ENCODE results near the gene NEUROG2.
A peak's percentile ranks its signal among the peaks of the same experiment; 100 is the strongest.

Gene NEUROG2

DNA sequence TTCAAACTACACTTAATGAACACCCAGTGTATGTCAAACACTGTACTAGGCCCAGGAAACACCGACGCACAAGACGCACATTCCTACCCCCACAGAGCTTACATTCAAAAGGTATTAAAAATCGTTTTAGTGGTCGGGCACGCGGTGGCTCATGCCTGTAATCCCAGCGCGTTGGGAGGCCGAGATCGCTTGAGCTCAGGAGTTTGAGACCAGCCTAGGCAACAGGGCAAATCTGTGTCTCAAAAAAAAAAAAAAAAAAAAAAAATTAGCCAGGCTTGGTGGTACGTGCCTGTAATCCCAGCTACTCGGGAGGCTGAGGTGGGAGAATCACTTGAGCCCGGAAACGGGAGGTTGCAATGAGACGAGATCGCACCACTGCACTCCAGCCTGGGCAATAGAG, 6.5 kb upstream of the NEUROG2 start:
- DNase-seq: peak in 1 of 10 donors; percentile 57
- intact Hi-C loops (cut with DNase I): loop anchor here (5.0 kb wide), 1 partner anchor 195 kb away; no protein-coding TSS in a partner anchor

DNA sequence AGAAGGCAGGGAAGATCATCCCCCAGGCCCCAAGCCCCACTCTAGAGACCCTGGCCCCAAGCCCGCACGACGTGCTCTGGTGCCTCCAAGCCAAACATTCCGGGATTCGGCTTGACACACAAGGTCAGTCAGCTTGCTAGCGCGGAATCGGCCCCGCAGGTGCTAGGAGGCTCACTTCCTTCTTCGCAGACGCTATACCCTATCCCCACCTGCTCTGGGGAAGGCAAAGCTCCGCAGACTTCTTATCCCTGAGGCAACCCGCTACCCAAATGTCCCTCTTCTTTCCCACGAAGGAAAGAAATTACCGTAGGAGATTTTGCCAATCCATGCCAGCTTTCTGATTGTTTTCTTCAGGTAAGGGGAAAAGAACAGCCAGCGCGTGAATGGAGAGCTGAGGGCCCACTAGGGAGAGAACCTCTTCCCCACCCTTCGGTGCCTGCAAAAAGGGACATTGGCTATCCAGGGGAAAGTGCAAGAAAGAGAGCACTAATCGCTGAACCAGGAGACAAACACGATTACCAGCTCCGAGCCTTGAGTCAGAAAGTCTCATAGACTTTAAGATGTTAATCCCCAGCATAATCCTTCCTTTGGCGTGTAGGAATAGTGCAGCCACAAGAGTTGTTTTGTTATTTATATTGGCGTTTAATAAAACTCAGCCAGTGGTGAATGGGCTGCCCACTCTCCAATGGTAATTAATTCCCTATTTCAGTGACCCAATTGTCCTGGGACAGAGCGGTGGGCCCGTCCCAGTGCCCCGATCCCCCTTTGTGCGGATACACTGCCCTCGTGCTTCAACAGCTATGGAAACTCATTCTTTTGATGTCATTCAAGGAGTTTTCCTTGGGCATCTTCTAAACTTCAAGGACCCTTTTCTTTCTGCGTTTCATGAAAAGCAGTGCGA, 5.4 kb upstream of the NEUROG2 start:
- intact Hi-C loops (cut with DNase I): loop anchor here (5.0 kb wide), 1 partner anchor 194 kb away; no protein-coding TSS in a partner anchor
- DNase-seq: no peak

DNA sequence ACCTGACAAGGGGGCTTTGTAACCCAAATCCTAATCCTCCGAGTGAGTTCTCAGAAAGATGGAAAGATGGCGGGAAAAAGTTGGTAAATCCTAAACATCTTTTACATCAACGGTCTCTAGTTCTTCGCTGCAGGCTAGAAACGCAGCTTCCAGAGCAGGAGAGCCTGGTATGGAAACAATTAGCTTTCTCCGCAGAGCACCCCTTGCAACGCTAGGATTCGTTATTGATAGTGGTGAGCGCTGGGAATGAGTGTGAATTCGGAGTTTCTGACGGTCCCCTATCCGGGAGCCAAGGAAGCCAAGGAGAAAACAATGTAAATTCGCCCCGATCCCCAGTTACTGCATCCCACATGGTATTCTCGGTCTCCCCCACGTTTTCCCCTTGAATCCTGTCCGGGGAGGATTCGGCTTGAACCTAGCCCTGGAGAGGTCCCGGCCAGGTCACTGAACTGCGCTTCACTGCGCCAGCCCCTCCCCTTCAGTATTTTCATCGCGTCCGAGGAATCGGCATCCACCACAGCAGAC, 4.7 kb upstream of the NEUROG2 start:
- no peak for DNase-seq
- intact Hi-C loops (cut with DNase I): loop anchor here (5.0 kb wide), 1 partner anchor 193 kb away; no protein-coding TSS in a partner anchor

DNA sequence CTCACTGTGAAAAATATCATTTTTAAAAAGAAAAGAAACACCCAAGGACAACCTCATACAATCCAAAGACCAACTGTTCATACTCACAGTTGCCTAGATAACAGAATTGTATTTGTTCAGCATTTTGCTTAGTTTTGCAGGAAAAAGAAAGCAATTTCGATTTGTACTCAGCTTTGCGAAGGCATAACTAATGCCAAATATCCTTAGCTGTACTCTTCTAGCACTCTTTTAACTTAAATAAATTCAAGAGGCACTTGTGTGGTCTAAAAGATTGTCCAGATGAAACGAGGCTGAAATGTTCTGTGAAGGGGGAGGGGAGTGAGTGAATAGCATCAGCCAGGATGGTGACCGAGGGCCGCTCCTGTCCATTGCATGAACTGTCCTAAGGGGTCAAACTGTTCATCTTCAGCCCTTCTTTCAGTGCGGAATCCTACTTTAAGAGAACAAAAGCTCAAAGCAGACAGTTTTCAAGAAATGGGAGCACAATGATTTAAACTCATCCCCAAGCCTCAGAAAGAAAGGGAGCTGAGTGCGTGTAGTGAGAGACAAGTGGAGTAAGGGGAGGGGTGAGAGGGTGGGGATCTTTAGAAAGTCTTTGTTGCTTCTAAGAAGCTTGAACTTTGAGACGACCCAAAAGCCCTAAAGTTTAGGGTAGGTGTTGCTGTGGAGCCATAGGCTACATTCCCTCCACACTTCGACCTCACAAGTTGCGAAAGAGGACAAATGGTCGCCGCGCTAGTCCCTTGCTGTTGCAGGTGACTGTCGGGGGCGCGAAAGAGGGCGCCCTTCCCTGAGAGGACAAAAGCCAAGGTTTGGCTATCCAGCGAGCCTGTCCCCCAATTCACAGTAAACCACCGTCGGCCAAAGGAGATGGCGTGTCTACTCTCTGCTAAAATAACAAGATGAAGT, 4.0 kb upstream of the NEUROG2 start:
- intact Hi-C loops (cut with DNase I): loop anchor here (5.0 kb wide), 1 partner anchor 193 kb away; no protein-coding TSS in a partner anchor

DNA sequence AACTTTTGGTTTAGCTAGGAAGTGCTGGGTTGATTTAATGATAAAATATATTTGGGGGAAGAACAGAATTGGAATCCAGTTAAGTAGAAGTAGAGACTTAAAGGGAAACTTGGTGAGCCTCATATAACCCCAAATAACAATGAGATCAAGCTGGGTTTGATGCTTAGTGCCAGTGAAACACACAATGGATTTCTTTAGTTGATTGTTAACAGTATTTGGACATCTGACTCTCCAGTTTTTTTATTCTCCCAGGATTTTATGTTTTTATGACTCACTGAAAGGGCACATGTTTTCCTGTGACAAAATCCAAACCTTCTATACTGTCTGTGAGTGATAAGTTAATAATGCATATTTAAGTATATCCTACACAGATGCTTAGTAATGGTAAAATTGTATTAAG, 2.7 kb upstream of the NEUROG2 start:
- intact Hi-C loops (cut with DNase I): no loop called here
- no peak for DNase-seq

More for the DNA sequence above, 4.0 kb upstream of the NEUROG2 start:
- DNase-seq: no peak

DNA sequence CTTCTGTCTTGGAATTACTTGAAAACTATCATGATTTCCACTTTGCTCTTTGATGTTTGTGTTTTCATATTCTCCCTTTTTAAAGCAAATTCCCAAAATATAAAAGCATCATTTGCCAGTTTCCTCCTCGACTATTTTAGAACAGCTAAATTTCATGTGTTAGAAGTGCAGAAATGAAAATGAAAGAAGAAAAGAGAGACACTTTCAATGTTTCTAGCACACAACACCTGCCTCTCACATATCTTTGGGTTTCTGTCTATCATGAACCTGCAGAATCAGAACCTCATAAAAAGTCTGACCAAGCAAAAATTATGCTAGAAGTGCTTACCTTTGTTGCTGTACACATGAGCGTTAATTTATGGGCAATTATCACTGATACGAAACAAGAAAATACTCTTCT, 1.9 kb upstream of the NEUROG2 start:
- intact Hi-C loops (cut with DNase I): no loop called here

DNA sequence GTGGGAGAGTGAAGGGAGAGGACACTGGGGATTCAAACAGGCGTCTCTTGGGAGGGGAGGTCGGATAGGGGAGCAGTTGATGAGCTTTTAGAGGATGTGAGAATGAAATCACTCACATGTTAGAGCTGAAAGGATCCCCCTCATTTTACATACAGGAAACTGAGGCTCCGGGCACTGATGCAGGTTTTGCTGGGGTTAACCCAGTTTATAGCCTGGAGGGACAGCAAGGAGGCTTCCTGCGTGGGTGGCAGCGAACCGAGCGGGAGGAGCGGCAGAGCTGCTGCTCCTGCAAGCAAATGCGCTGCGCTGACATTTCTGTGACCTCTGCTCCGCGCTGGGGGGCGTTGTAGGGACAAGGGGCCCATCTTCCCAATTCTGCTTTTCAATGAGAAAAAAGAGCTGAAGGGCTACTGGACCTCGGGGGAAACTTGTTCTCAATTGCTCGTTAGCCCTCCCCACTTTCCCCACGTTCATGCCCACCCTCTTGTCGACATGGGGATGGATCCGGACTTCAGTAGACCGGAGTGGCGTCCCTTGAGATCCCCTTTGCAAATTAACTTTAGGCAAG, 1.2 kb upstream of the NEUROG2 start:
- intact Hi-C loops (cut with DNase I): no loop called here
- no peak for DNase-seq

More for the DNA sequence above, 1.9 kb upstream of the NEUROG2 start:
- DNase-seq: no peak

DNA sequence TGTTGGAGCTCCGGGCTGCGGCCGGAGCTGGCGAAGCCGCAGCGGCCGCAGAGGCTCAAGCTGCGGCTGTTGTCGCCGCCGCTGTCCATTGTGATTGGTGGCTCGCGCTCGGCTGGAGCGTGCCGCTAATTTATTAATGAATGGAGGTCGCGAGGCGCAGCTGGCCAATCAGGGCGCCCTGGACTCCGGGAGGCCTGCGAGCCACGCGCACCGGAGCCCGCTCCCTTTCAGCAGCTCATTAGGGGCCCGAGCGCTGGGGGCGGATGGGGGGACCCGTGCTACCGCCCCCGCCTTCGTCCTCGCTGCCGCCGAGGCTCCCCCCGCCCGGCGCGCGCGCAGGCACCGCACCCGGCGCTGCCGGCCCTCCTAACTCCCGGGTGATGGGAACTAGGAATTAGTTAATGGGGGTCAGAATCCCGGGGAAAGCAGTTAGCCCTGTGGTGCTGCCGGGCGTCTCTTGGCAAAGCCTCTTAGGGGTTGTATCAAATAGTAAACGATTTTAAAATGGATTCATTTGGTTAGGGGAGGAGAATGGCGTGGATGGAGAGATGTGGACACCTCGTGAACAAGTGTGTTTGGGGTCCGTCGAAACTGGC, 589 bp upstream of the NEUROG2 start:
- no peak for DNase-seq
- intact Hi-C loops (cut with DNase I): no loop called here

DNA sequence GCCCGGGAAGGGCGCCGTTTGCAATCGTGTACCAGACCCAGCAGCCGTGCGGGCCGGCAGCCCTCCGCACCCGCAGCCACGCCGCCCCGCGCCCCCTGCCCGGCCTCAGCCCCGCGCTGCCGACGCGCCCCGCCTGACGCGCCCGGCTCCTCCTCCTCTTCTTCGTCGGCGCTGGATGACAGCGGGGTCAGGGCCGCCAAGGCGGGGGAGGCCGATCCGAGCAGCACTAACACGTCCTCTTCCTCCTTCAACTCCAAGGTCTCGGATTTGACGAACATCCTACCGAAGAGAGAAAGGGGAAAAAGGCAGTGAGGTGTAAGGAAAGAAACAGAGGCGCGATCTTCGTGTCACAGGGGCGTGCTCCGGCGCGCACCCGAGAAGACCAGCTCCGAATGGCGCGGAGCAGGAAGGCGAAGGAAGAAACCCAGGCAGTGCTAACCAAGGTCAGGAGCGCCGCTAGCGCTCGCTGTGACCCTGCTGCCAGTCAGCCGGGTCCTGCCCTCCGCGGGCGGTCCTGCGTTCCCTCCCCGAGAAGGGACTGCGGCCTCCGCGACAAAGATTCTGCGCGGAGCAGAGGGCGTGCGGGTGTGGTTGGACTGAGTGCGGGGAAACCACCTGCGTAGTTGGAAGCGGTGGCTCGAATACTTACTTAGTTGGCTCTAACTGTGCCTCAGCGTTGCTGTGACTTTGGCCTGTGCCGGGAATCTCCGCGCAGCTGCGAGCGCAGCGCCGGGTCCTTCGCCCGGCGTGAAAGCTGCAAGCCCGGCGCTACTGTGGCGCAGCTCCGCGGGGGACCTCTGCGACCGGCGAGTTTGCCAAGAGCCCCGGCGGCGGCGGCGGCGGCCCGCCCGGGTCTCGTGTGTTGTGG, 548 bp downstream of the NEUROG2 start:
- DNase-seq: peak in 2 of 10 donors; percentile 73 to 88
- intact Hi-C loops (cut with DNase I): no loop called here

DNA sequence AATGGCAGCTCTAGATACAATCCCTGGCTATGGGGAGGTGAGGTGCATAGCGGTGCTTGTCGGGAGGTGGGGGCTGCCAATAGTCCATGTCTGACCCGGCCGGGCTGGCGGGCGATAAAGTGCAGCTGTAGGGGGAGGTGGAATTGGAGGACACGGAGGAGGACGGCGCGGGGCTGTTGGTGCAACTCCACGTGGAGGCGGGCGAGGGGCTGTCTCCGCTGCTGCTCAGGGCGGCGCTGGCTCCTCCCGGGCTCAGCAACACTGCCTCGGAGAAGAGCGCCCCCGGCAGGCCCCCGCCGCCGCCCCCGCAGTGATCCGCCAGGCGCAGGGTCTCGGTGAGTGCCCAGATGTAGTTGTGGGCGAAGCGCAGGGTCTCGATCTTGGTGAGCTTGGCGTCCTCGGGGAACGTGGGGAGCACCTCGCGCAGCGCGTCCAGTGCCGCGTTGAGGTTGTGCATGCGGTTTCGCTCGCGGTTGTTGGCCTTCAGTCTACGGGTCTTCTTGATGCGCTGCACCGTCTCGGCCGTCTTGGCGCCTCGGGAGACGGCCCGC, 1.3 kb downstream of the NEUROG2 start:
- intact Hi-C loops (cut with DNase I): no loop called here
- peak in 1 of 10 donors; percentile 85 for DNase-seq

DNA sequence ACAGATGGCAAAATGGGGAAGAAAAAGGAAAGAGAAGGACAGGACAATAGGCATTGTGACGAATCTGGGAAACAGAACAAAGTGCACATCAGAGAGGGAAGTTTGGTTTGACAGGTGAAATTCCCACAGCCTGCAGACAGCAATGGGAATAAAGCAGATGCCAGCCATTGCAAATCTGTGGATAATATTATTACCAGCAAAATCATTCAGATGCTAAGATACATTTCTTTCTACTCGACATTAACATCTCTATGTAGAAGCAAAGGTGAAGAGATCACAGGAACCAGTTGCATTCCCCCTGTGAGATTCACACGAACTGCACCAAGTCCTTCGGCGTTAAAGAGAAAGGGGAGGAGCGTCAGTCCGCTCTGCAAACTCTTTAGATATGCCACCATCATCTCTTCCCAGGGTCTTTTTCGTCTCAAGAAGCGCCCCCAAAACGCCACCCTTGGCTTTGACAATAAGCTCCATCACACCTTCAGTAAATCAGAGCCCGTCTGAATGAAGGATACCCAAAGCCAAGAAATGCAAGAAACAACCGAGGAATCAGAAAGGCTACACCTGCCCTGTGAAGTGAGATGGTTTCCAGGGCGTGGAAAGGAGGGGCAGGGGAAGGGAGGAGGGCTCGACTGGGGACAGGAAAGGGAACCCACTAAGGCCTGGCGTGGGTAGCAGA, 1.9 kb downstream of the NEUROG2 start:
- DNase-seq: no peak
- intact Hi-C loops (cut with DNase I): no loop called here

DNA sequence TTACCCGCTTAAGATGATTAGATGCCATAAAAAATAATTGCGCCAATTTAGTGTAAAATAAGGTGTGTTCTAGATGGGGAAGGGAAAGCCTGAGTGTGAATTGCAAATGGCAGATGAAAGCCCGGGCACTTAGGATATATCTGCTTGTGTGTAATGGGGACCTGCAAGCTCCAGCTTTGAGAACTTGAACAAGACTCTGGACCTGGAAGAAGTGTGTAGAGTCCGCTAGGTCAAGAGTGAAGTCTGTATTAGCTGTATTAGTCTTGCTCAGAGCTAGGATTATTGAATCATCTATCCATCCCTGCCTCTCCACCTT, 4.2 kb downstream of the NEUROG2 start:
- intact Hi-C loops (cut with DNase I): no loop called here
- no peak for DNase-seq

DNA sequence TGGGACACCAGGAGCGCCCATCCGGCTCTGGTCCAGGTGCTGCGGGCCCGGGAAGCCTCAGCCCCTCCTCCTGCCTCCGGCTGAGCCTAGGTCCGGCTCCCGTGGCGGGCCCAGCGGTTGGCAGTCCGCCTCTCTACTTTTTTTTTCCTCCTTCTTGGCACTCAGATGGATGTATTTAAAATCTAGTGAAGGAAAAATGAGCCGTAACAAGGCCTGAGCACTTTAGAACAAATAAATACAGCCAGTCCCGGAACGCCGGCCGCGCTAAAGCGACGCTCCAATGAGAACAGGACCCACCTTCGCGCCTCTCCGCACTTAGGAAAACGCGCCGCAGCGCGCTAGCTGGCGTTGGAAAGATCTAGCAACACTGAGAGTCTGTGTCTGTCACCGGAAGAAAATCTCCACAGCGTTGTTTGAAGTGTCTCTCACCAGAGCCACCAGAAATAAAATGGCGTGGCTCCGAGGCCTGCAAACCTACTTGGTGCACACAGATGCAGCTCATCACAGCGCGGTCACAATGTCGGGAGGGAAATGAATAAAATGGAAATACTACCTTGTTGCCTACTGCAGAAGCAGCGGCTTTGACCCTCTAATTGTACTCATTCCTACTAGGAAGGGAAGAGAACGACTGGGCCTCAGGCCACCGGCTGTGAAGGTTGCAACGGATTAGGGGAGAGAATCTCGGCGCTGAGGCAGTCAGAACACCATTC, 4.7 kb downstream of the NEUROG2 start:
- intact Hi-C loops (cut with DNase I): no loop called here
- DNase-seq: no peak

DNA sequence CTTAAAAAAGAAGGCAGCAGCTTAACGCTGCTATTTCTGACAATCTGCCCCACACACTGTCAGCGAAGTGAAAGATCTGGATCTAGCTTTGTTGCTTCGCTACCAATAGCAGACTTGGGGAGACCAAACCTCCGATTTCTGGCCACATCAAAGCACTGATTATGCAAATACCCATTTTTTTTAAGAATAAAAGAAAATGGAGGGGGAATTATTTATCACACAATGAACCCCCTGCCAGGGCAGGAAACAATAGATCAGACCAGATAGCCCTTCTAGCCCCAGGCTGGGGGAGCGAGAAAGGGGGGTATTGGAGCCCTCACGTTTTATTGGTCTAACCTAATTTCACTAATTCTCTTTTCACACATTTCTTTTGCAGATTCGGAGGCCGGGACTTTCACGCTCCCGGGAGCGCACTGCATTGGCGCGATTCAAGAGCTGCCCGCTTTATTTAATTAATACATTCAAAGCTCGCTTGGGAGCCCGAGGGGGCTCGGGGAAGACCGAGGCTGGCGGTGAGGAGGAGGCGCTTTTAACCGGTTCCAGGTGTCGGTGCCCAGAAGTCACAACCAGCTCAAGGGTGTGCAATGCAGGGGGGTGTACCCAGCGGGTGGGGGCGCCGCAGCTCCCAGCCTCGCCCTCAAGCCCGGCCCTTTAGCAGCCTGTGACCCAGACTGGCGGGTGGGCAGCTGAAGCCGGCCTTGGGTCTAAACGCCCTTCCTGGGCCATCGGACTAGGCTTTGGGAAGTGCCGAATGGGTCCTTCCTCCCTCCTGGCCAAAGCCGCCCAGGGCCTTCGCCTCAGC, 5.5 kb downstream of the NEUROG2 start:
- intact Hi-C loops (cut with DNase I): no loop called here
- DNase-seq: no peak

DNA sequence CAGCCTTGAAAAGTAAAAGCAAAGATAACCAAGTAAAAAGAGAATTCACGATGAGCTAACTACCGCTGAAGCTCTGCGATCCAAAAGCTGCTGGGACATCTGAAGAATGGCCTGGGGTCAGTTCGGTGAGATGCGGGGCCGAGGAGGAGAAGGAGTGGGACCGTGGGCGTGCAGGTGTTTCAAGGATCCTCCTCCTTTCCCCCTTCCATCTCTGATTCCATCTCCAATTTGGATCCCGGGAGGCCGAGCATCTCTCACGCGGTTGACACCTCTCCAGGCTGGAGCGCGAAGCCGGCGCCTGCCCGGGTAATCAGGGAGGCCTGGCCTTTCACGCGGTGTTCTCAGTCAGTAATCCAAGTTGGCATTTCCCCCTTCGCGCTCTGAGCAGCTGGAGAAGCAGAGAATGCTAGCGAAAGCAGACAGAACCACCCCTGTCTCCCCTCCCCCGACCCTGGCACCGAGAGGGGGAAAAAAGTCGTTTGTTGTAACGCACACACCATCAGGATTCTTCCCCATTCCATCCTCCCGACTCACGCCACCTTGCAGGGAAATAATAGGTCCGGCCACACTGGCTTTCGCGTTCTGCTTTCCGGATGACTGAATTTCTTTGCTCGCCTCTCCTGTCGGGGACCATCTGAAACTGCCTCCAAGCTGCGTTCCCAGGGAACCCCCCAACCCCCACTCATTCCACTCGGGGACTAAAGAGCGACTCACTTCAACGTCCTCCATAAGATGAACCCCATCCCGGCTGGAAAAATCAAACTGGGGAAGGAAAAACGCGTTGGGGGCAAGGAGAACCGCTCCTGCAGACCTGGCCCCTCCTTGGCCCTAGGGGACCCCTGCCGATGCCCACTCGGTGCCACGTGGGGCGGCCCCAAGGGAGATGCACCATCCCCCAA, 6.5 kb downstream of the NEUROG2 start:
- intact Hi-C loops (cut with DNase I): no loop called here
- no peak for DNase-seq

DNA sequence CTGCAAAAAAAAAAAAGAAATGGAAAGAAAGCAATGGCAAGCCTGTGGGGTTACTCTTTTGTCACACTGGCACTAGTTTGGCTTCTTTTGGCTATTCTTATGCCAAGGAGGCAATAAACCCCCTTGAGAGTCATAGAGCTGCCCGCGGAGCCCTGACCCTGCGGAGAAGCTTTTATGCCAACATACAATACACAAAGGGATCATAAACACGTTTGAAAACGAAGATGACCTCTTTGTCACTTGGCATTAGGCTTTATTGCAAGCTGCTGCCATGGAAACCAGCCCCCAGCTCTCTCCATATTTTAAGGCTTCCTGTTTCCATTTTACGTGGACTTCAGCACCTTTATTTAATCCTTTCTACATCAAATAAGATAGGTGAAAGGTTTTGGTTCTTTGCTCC, 7.6 kb downstream of the NEUROG2 start:
- intact Hi-C loops (cut with DNase I): no loop called here

More for the DNA sequence above, 7.6 kb downstream of the NEUROG2 start:
- no peak for DNase-seq
